Activated naive CD8-positive, alpha-beta T cell treated with anti-CD3 and anti-CD28 coated beads for 36 hours (primary cell): Measurements from ENCODE around the gene DCC. TPM values are rescaled to one million over a fixed set of nuclear protein-coding genes. Genes with fewer than 3 reads are reported as not detected.
"Not testable (repeated sequence)": the region's sequence is repeated elsewhere in the genome, so short reads cannot be mapped to it uniquely, and the experiment has no call there.

Experiments
- DNase-seq: peaks from one replicate; pipeline ENCODE4 v3.0.0; 2021
- H3K27ac Mint-ChIP-seq: one replicate; pipeline ENCODE4 v1.8.0; 2022; ENCODE audit warnings: mild to moderate bottlenecking, moderate library complexity, mixed read lengths
- H3K27me3 Mint-ChIP-seq: one replicate; pipeline ENCODE4 v1.8.0; 2022; ENCODE audit warnings: mild to moderate bottlenecking, mixed read lengths
- H3K36me3 Mint-ChIP-seq: one replicate; pipeline ENCODE4 v1.8.0; 2021; ENCODE audit warnings: mild to moderate bottlenecking, mixed read lengths
- H3K4me1 Mint-ChIP-seq: one replicate; pipeline ENCODE4 v1.8.0; 2021; ENCODE audit warnings: mixed read lengths
- H3K4me3 Mint-ChIP-seq: one replicate; pipeline ENCODE4 v1.8.0; 2022; ENCODE audit warnings: mild to moderate bottlenecking, moderate library complexity, mixed read lengths
- H3K9me3 Mint-ChIP-seq: one replicate; pipeline ENCODE4 v1.8.0; 2022; ENCODE audit warnings: mixed read lengths
- total RNA-seq, 2 experiments: library from RNA; stranded (reverse); gene quantifications; one replicate each; pipeline ENCODE4 v1.2.3, GENCODE V29; 2021

The DCC gene
- total RNA-seq, 2 experiments from 2014 or later, result not detected

DNA sequence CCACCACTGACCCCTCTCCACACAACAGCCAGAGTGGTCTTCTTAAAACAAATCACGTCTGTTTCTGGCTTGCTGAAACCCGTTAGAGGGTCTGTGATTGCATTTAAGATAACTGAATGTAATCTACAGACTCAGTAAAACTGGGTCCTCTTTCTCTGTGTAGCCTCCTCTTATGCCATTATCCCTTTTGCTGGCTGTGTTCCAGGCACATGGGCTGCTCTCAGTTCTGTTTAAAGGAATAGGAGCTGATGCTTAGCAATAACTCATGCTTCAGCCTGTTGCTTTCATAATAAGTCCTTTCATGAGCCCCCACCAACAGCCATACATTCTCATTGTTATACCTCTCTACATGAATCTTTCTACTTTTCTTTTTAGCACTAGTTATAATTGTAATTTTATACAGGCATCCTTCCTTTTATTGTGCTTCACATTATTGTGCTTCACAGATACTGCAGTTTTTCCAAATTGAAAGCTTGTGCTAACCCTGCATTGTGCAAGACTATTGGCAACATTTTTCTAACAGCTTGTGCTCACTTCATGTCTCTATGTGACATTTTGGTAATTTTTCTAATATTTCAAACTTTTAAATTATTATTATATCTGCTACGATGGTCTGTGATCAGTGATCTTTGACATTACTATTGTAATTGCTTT, 1101.9 kb downstream of the DCC start:
- DNase-seq, result no peak
- Mint-ChIP-seq H3K27me3 (no peaks in the 10 kb centered on the region), H3K27ac (no peak overlapping the region), H3K36me3 (no peaks in the 10 kb centered on the region), H3K4me1 (no peaks in the 10 kb centered on the region), H3K9me3 (peaks cover 2% of the 10 kb centered on the region), H3K4me3 (no peak overlapping the region)

DNA sequence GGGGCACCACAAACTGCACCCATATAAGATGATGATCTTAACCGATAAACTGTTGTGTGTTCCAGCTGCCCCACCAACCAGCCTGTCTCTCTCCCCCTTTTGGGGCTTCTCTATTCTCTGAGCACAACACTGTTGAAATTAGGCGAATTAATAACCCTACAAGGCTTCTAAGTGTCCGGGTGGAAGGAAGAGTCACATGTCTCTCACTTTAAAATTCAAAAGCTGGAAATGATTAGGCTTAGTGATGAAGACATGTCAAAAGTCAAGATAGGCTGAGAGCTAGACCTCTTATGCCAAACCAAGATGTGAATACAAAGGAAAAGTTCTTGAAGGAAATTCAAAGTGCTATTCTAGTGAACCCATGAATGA, 1102.4 kb downstream of the DCC start:
- DNase-seq, result no peak
- H3K4me3 Mint-ChIP-seq, result no peak overlapping the region
- no peak overlapping the region for H3K27ac Mint-ChIP-seq
- H3K27me3 Mint-ChIP-seq, result no peaks in the 10 kb centered on the region
- H3K36me3 Mint-ChIP-seq, result no peaks in the 10 kb centered on the region
- H3K9me3 Mint-ChIP-seq, result peaks cover 2% of the 10 kb centered on the region
- no peaks in the 10 kb centered on the region for H3K4me1 Mint-ChIP-seq

DNA sequence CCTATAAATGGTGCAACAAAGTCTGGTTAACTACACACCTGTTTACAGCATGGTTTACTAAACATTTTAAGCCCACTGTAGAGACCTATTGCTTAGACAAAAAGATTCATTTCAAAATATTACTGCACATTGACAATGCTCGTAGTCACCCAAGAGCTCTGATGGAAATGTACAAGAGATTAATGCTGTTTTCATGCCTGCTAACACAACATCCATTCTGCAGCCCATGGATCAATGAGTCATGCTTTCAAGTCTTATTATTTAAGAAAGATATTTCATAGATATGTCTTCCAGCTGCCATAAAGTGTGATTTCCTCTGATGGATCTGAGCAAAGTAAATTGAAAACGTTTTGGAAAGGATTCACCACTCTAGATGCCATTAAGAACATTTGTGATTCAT, 1103.3 kb downstream of the DCC start:
- H3K4me3 Mint-ChIP-seq, result no peak overlapping the region
- H3K27ac Mint-ChIP-seq, result no peak overlapping the region
- no peaks in the 10 kb centered on the region for H3K27me3 Mint-ChIP-seq
- H3K4me1 Mint-ChIP-seq, result no peaks in the 10 kb centered on the region
- no peak for DNase-seq
- no peaks in the 10 kb centered on the region for H3K36me3 Mint-ChIP-seq
- peaks cover 2% of the 10 kb centered on the region for H3K9me3 Mint-ChIP-seq

GRCh38 chr18:53443831-53444230, 1103.8 kb downstream of the DCC start:
- H3K4me1 Mint-ChIP-seq, result no peaks in the 10 kb centered on the region
- H3K27ac Mint-ChIP-seq, result no peak overlapping the region
- H3K4me3 Mint-ChIP-seq, result no peak overlapping the region
- peaks cover 2% of the 10 kb centered on the region for H3K9me3 Mint-ChIP-seq
- no peak for DNase-seq
- H3K36me3 Mint-ChIP-seq, result no peaks in the 10 kb centered on the region
- no peaks in the 10 kb centered on the region for H3K27me3 Mint-ChIP-seq

- Mint-ChIP-seq H3K27ac (no peak overlapping the region), H3K9me3 (no peaks in the 10 kb centered on the region), H3K4me1 (no peaks in the 10 kb centered on the region), H3K27me3 (no peaks in the 10 kb centered on the region), H3K4me3 (no peak overlapping the region), H3K36me3 (no peaks in the 10 kb centered on the region)
- no peak for DNase-seq
These were observed 1111.9 kb downstream of the DCC start for GRCh38 chr18:53451902-53452301.

DNA sequence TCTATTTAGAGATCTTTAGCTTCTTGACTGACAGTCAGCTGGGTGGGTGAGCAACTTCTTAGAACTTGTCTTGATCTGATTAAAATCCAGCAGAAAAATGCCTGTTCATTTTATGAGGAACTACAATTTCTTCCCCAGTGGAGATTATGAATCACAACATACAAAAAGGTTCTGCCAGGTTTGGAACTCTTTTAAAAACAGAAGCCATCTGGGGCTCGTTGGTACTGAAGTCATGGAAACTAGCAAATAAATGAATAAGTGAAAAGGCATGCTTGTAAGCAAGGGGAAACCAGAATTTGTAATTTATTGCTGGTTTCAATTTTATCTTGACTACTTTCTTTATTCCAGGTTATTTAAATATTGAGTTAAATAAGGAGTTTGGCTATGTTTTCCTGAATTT, 1117.1 kb downstream of the DCC start:
- H3K27me3 Mint-ChIP-seq, result no peaks in the 10 kb centered on the region
- no peaks in the 10 kb centered on the region for H3K9me3 Mint-ChIP-seq
- H3K4me1 Mint-ChIP-seq, result no peaks in the 10 kb centered on the region
- H3K27ac Mint-ChIP-seq, result no peak overlapping the region
- DNase-seq, result no peak
- H3K36me3 Mint-ChIP-seq, result no peaks in the 10 kb centered on the region
- H3K4me3 Mint-ChIP-seq, result no peak overlapping the region

DNA sequence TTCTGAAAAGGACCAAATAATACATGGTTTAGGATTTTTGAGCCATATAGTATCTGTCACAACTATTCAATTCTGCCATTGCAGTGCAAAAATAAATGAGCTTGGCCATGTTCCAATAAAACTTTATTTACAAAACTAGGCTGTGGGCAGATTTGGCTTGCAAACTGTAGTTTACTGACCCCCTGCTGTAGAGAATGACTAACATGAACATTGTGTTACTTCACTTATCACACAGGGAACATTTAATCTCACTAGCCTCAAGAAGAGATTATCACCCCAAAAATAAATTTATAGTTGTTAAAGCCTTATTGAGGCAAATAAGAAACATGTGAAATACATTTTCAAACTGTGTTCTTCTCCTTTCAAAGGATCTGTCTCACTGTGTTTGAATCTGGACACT, 1118.3 kb downstream of the DCC start:
- no peaks in the 10 kb centered on the region for H3K4me1 Mint-ChIP-seq
- no peak for DNase-seq
- H3K36me3 Mint-ChIP-seq, result no peaks in the 10 kb centered on the region
- peaks cover 2% of the 10 kb centered on the region for H3K9me3 Mint-ChIP-seq
- no peak overlapping the region for H3K4me3 Mint-ChIP-seq
- H3K27me3 Mint-ChIP-seq, result no peaks in the 10 kb centered on the region
- no peak overlapping the region for H3K27ac Mint-ChIP-seq

DNA sequence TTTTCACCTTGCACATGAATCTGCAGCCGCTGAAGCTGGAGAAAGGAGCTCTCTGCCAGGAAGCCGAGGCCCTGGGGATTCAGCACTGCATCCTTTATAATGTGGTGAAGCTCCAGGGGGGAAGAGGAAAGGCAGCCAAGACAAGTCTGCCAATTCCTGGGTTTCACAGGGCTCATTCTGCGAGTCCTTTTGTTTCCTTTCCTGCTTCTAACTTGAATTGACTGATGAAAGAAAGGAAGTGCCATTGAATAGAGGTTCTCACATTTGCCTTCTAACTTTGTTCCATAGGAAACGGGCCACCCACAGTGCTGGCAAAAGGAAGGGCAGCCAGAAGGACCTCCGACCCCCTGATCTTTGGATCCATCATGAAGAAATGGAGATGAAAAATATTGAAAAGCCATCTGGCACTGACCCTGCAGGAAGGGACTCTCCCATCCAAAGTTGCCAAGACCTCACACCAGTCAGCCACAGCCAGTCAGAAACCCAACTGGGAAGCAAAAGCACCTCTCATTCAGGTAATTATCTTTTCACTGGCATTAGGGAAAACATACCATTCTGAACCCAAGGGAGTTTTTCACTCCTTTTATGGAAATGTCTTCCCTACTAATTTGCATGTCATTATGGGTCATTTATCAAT, 1119.1 kb downstream of the DCC start:
- Mint-ChIP-seq H3K27ac (no peak overlapping the region), H3K27me3 (no peaks in the 10 kb centered on the region), H3K4me3 (no peak overlapping the region), H3K9me3 (peaks cover 2% of the 10 kb centered on the region), H3K36me3 (no peaks in the 10 kb centered on the region), H3K4me1 (no peaks in the 10 kb centered on the region)
- DNase-seq, result no peak

- Mint-ChIP-seq H3K9me3 (peaks cover 1% of the 10 kb centered on the region), H3K27ac (no peak overlapping the region), H3K36me3 (no peaks in the 10 kb centered on the region), H3K27me3 (no peaks in the 10 kb centered on the region), H3K4me3 (no peak overlapping the region), H3K4me1 (no peaks in the 10 kb centered on the region)
- no peak for DNase-seq
These were observed 1127.8 kb downstream of the DCC start for GRCh38 chr18:53467756-53468155.

DNA sequence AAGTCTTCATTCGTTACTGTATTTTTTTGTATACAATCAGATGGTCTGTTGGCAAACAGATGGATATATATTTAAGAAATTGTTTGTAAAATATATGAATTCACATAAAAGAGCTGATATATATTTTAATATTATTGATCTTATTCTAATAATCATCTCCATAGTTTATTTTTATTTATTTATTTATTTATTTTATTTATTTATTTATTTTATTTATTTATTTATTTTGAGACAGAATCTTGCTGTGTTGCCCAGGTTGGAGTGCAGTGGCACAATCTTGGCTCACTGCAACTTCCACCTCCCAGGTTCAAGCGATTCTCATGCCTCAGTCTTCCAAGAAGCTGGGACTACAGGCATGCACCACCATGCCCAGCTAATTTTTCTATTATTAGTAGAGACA, 1128.2 kb downstream of the DCC start:
- not testable (repeated sequence) for H3K9me3 Mint-ChIP-seq, H3K27me3 Mint-ChIP-seq, DNase-seq, H3K4me3 Mint-ChIP-seq, H3K4me1 Mint-ChIP-seq, H3K36me3 Mint-ChIP-seq, H3K27ac Mint-ChIP-seq

DNA sequence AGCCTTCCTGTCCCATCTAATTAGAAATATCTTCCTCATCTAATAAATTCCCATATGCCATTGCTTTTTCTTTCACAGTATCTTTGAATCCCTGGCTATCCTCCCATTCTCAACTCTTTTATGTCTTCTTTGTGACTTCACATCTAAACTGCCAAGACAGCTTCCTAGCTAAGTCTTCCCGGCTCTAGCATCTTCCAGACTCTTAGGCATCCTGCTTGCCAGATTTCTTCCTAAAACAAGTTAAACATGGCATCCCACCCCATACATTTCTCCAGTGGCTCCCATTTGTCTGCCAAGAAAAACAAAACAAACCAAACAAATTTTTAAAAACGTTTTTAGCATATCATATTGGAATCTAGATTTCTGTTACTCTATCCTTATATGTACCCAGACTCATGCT, 1132.5 kb downstream of the DCC start:
- Mint-ChIP-seq H3K4me3 (no peak overlapping the region), H3K27me3 (no peaks in the 10 kb centered on the region), H3K36me3 (no peaks in the 10 kb centered on the region), H3K27ac (no peak overlapping the region), H3K9me3 (no peaks in the 10 kb centered on the region), H3K4me1 (no peaks in the 10 kb centered on the region)
- no peak for DNase-seq

- Mint-ChIP-seq H3K27ac (no peak overlapping the region), H3K27me3 (no peaks in the 10 kb centered on the region), H3K4me3 (no peak overlapping the region), H3K36me3 (no peaks in the 10 kb centered on the region), H3K4me1 (no peaks in the 10 kb centered on the region), H3K9me3 (no peaks in the 10 kb centered on the region)
- no peak for DNase-seq
These were observed 1138.2 kb downstream of the DCC start for GRCh38 chr18:53478155-53478554.

GRCh38 chr18:53486296-53486695, 1146.3 kb downstream of the DCC start:
- Mint-ChIP-seq H3K4me1 (no peaks in the 10 kb centered on the region), H3K36me3 (no peaks in the 10 kb centered on the region), H3K4me3 (no peak overlapping the region), H3K9me3 (peaks cover 1% of the 10 kb centered on the region), H3K27ac (no peak overlapping the region), H3K27me3 (no peaks in the 10 kb centered on the region)
- no peak for DNase-seq

DNA sequence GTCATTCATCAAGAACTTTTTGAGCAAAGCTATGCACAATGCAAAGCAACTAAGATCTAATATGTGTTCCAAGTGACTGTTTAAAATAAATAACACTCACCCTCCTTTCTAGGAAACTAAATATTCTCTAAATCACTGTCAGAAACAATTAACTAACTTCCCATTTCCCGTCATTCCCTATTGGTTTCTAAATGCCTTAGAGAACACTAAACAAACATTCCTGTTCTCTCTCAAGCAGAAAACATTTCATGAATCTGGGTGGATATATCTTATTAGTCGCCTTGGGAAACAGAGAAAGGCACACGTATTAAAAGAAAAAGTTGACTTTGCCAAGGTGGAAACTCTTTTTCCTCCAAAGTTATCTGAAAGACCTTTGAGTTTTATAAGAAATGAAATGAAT, 1149.3 kb downstream of the DCC start:
- Mint-ChIP-seq H3K4me1 (no peaks in the 10 kb centered on the region), H3K36me3 (no peaks in the 10 kb centered on the region), H3K4me3 (no peak overlapping the region), H3K27ac (no peak overlapping the region), H3K9me3 (peaks cover 5% of the 10 kb centered on the region), H3K27me3 (no peaks in the 10 kb centered on the region)
- DNase-seq, result no peak

DNA sequence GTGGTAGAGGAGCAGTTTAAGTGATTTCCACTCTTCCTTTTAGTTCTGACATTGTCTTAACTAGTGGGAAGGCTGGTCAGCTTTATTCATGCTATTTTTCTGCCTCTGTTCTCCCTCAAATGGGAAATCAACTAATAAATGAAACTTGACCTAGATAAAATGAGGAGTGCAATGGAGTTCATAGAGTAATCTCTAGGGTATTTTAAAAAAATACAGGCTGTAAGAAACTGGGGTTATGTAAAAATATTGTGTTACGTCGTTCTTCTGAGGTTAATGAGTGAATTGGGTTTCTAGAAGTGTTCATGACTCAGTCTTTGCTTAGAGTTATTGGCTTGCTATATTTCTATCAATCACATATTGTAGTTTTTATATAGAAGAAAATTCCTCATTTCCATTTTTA, 1150.0 kb downstream of the DCC start:
- no peak for DNase-seq
- Mint-ChIP-seq H3K9me3 (peaks cover 4% of the 10 kb centered on the region), H3K4me1 (no peaks in the 10 kb centered on the region), H3K27me3 (no peaks in the 10 kb centered on the region), H3K27ac (no peak overlapping the region), H3K36me3 (no peaks in the 10 kb centered on the region), H3K4me3 (no peak overlapping the region)

DNA sequence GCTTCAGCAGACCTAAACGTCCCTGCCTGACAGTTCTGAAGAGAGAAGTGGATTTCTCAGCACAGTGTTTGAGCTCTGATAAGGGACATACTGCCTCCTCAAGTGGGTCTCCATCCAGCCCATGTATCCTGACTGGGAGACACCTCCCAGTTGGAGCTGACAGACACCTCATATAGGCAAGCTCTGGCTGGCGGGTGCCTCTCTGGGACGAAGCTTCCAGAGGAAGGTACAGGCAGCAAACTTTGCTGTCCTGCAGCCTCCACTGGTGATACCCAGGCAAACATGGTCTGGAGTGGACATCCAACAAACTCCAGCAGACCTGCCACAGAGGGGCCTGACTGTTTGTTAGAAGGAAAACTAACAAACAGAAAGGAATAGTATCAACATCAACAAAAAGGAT, 1156.0 kb downstream of the DCC start:
- Mint-ChIP-seq H3K27me3 (no peaks in the 10 kb centered on the region), H3K27ac (no peak overlapping the region), H3K4me1 (no peaks in the 10 kb centered on the region), H3K9me3 (peaks cover 6% of the 10 kb centered on the region), H3K4me3 (no peak overlapping the region), H3K36me3 (no peaks in the 10 kb centered on the region)
- DNase-seq, result no peak
